Hepatocyte (in vitro differentiated cells): ENCODE measurements around the gene RALGPS2. TPM values are rescaled to one million over a fixed set of nuclear protein-coding genes. Genes with fewer than 3 reads are reported as not detected.

Experiments
- DNase-seq: peaks from one replicate; pipeline ENCODE4 v3.0.0-alpha.2; 2016; ENCODE audit warnings: low spot score
- H2AFZ ChIP-seq: fragments of 200-600 bp; sonication (generic); 2 replicates; pipeline ENCODE4 v1.6.0; 2016; ENCODE audit warnings: antibody characterized with exemption, mild to moderate bottlenecking
- H3K27ac ChIP-seq: fragments of 200-600 bp; sonication (generic); 2 replicates; pipeline ENCODE4 v1.5.1; 2016; ENCODE audit warnings: mild to moderate bottlenecking
- H3K27me3 ChIP-seq: fragments of 200-600 bp; sonication (generic); 2 replicates; pipeline ENCODE4 v1.6.1; 2016
- H3K36me3 ChIP-seq: fragments of 200-600 bp; sonication (generic); replicated peaks from 2 replicates; pipeline ENCODE4 v1.5.1; 2016; ENCODE audit warnings: low read depth; ENCODE audit not compliant: insufficient read depth
- H3K4me1 ChIP-seq: fragments of 200-600 bp; sonication (generic); 2 replicates; pipeline ENCODE4 v1.5.1; 2016; ENCODE audit warnings: mild to moderate bottlenecking, moderate library complexity; ENCODE audit not compliant: insufficient read depth
- H3K4me2 ChIP-seq: fragments of 200-600 bp; sonication (generic); 2 replicates; pipeline ENCODE4 v1.6.0; 2016
- H3K4me3 ChIP-seq: fragments of 200-600 bp; sonication (generic); 2 replicates; pipeline ENCODE4 v1.5.1; 2016; ENCODE audit warnings: mild to moderate bottlenecking
- H3K79me2 ChIP-seq: fragments of 200-600 bp; sonication (generic); 2 replicates; pipeline ENCODE4 v1.6.0; 2017; ENCODE audit warnings: mild to moderate bottlenecking
- H3K9me2 ChIP-seq: fragments of 200-600 bp; sonication (generic); replicated peaks from 2 replicates; pipeline ENCODE4 v1.6.0; 2017; ENCODE audit warnings: mild to moderate bottlenecking; ENCODE audit not compliant: insufficient read depth
- H3K9me3 ChIP-seq: fragments of 200-600 bp; sonication (generic); 2 replicates; pipeline ENCODE4 v1.5.1; 2016; ENCODE audit warnings: low read depth, mild to moderate bottlenecking
- H4K20me1 ChIP-seq: fragments of 200-600 bp; sonication (generic); 2 replicates; pipeline ENCODE4 v1.6.0; 2016; ENCODE audit warnings: mild to moderate bottlenecking; ENCODE audit not compliant: insufficient read depth, poor library complexity, severe bottlenecking
- EZH2 ChIP-seq: fragments of 200-600 bp; sonication (generic); IDR thresholded peaks from 2 replicates; pipeline ENCODE4 v1.6.1; 2016; ENCODE audit warnings: antibody characterized with exemption, mild to moderate bottlenecking, borderline replicate concordance
- EZH2phosphoT487 ChIP-seq: fragments of 200-600 bp; sonication (generic); IDR thresholded peaks from one replicate; pipeline ENCODE4 v1.6.1; 2018; ENCODE audit warnings: antibody characterized with exemption, mild to moderate bottlenecking, low read depth, moderate library complexity; ENCODE audit not compliant: unreplicated experiment, severe bottlenecking
- WGBS: methylation state at CpG from one replicate; pipeline ENCODE4 v1.1.6; 2016; ENCODE audit warnings: low lambda C conversion rate; ENCODE audit errors: missing lambda C conversion rate; 5-methylcytosine and 5-hydroxymethylcytosine counted together
- polyA plus RNA-seq: library from polyadenylated mRNA; unstranded; fragments of >200 nt; fragmentation: Nextera tagmentation; extraction: Ambion mirVana; gene quantifications from 2 replicates; pipeline ENCODE4 v1.2.1, GENCODE V29; 2016
- total RNA-seq: library from RNA; depleted of rRNA; stranded (reverse); fragments of >200 nt; gene quantifications from 2 replicates; pipeline ENCODE4 v1.2.3, GENCODE V29; 2014
- TF ChIP-seq, protein P1 (sequence below): fragments of 200-600 bp; sonication (generic); IDR thresholded peaks from 2 replicates; pipeline ENCODE4 v1.5.1; 2016; ENCODE audit warnings: antibody characterized with exemption, mild to moderate bottlenecking; ENCODE audit not compliant: poor library complexity

The RALGPS2 gene
- total and polyA plus RNA-seq, 2 experiments from 2014 or later, result 9.3 to 35.4 TPM

DNA sequence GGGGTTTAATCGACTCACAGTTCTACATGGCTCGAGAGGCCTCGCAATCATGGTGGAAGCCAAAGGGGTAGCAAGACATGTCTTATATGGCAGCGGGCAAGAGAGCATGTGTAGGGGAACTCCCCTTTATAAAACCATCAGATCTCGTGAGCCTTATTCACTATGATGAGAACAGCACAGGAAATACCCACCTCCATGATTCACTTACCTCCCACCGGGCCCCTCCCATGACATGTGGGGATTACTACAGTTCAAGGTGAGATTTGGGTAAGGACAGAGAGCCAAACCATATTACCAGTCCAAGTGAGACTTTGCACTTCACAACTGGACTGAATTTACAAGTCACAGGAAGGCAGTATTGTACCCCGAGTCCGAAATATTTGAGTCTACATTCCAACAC is 219.7 kb downstream of the RALGPS2 start:
- Histone ChIP-seq H3K4me1 (peaks cover 4% of the 10 kb centered on the region), H3K4me3 (no peak overlapping the region), H3K27ac (no peak overlapping the region), H3K9me2 (no peaks in the 10 kb centered on the region), H3K4me2 (no peak overlapping the region), H3K36me3 (no peaks in the 10 kb centered on the region), H2AFZ (no peak overlapping the region), H3K27me3 (no peaks in the 10 kb centered on the region), H3K79me2 (no peaks in the 10 kb centered on the region), H4K20me1 (no peaks in the 10 kb centered on the region), H3K9me3 (no peaks in the 10 kb centered on the region)
- DNase-seq, result no peak
- no peak for TF ChIP-seq EZH2phosphoT487
- TF ChIP-seq EZH2, result no peak
- 97% methylated on average over 8 of the region's 8 CpGs for WGBS

DNA sequence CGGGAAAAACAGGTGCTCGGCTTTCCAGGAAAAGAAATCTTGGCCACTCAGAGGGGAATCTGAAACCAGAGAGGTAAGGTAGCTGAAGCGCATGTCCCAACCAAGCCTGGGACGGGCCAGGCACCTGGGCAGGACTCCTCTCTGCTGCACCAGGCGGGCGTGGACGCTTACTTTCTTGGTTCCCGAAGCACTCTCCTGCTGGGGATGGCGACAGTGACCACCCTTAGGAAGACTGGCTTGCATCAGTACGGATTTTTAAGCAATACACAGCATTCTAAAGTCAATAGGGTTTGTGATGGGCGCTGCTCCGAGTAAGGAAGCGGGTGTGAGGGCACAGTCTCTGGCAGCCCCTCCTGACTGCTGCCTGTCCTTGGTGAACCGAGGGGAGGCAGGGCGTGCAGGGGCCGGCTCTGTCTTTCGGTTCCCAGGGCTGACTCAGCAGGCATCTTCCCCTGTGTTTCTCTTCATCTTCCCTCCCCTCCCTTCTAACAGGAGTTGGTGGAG is 220.8 kb downstream of the RALGPS2 start:
- H4K20me1 ChIP-seq, result no peaks in the 10 kb centered on the region
- H3K79me2 ChIP-seq, result no peaks in the 10 kb centered on the region
- no peak overlapping the region for H3K4me3 ChIP-seq
- H3K9me3 ChIP-seq, result no peaks in the 10 kb centered on the region
- no peak overlapping the region for H3K4me2 ChIP-seq
- H3K9me2 ChIP-seq, result no peaks in the 10 kb centered on the region
- 78% methylated on average over 17 of the region's 17 CpGs for WGBS
- peaks cover 3% of the 10 kb centered on the region for H3K4me1 ChIP-seq
- no peak for TF ChIP-seq EZH2phosphoT487
- TF ChIP-seq, protein P1, sequence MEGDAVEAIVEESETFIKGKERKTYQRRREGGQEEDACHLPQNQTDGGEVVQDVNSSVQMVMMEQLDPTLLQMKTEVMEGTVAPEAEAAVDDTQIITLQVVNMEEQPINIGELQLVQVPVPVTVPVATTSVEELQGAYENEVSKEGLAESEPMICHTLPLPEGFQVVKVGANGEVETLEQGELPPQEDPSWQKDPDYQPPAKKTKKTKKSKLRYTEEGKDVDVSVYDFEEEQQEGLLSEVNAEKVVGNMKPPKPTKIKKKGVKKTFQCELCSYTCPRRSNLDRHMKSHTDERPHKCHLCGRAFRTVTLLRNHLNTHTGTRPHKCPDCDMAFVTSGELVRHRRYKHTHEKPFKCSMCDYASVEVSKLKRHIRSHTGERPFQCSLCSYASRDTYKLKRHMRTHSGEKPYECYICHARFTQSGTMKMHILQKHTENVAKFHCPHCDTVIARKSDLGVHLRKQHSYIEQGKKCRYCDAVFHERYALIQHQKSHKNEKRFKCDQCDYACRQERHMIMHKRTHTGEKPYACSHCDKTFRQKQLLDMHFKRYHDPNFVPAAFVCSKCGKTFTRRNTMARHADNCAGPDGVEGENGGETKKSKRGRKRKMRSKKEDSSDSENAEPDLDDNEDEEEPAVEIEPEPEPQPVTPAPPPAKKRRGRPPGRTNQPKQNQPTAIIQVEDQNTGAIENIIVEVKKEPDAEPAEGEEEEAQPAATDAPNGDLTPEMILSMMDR, result no peak
- TF ChIP-seq EZH2, result no peak
- no peaks in the 10 kb centered on the region for H3K27me3 ChIP-seq
- no peaks in the 10 kb centered on the region for H3K36me3 ChIP-seq
- H3K27ac ChIP-seq, result no peak overlapping the region
- DNase-seq, result no peak
- H2AFZ ChIP-seq, result no peak overlapping the region

DNA sequence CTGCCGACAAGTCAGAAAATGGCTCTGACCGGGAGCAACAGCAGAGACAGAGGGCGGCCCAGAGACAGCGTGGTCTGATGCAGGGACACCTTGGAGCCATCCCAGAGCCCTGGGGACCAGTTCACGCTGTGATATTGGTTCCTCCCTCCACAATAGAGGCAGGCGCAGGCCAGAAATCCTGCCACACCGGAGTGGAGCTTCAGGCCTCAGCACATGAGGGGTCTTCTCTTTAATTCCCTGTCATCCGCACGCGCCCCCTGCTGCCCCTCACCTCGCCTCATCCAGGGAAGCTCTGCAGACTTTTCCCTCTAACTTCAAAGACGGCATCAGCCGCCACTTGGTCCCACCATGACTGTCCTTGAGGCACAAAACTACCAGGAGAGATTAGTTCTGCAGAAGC is 221.4 kb downstream of the RALGPS2 start:
- Histone ChIP-seq H3K9me2 (no peaks in the 10 kb centered on the region), H3K27ac (no peak overlapping the region), H3K36me3 (no peaks in the 10 kb centered on the region), H3K4me3 (no peak overlapping the region), H3K27me3 (no peaks in the 10 kb centered on the region), H3K79me2 (no peaks in the 10 kb centered on the region), H3K9me3 (no peaks in the 10 kb centered on the region), H4K20me1 (no peaks in the 10 kb centered on the region), H2AFZ (no peak overlapping the region), H3K4me1 (peaks cover 8% of the 10 kb centered on the region), H3K4me2 (no peak overlapping the region)
- 86% methylated on average over 13 of the region's 13 CpGs for WGBS
- TF ChIP-seq, protein P1, result no peak
- no peak for DNase-seq

DNA sequence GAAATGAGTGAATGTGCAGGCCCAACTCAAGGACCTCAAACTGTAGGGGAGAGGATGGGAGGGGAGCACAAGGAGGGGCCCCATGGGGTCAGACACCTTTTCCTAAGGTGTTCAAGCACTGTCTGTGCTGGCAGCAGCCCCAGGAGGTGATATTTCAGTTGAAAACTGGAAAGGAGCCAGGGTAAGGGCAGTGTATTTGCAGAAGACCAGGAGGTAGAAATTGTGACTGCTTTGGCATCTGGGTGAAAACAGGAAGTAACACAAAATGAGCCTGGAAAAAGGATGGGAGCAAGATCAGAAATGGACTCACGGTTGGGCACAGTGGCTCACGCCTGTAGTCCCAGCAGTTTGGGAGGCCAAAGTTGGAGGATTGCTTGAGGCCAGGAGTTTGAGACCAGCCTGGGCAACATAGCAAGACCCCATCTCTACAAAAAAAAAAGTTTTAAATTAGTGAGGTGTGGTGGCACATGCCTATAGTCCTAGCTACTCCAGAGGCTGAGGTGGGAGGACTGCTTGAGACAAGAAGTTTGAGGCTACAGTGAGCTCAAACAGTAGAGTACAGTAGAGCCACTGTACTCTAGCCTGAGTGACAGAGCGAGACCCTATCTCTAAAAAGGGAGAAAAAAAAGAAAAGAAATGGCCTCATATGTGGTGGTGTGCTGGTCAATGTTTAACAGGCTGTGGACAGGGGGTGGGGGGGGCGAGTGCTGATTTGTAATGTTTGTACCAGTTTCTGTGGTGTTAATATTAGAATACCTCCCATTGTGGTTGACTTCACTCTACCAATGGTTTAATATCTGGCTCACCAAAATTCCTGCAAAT is 222.0 kb downstream of the RALGPS2 start:
- Histone ChIP-seq H2AFZ (no peak overlapping the region), H3K27ac (no peak overlapping the region), H3K9me2 (no peaks in the 10 kb centered on the region), H3K9me3 (no peaks in the 10 kb centered on the region), H4K20me1 (no peaks in the 10 kb centered on the region), H3K27me3 (no peaks in the 10 kb centered on the region), H3K4me1 (peaks cover 11% of the 10 kb centered on the region), H3K79me2 (no peaks in the 10 kb centered on the region), H3K36me3 (no peaks in the 10 kb centered on the region), H3K4me3 (no peak overlapping the region), H3K4me2 (no peak overlapping the region)
- TF ChIP-seq EZH2 (no peak), EZH2phosphoT487 (no peak)
- TF ChIP-seq, protein P1, result no peak
- WGBS, result 82% methylated on average over 4 of the region's 4 CpGs
- DNase-seq, result no peak
